H1 (cell line): ENCODE results near the gene HNRNPAB. TPM values are rescaled to one million over a fixed set of nuclear protein-coding genes. Genes with fewer than 3 reads are reported as not detected.

ENCODE experiments used
- CTCF ChIA-PET: fragments of 300-600 bp; sonication (Branson Sonifier 250); formaldehyde crosslinking; loops from one replicate; lab custom pipeline; 2021; ENCODE audit not compliant: partially characterized antibody; lab: Charles Lee
- POLR2A ChIA-PET: fragments of 300-600 bp; sonication (Branson Sonifier 250); formaldehyde crosslinking; loops from one replicate; lab custom pipeline; 2021; ENCODE audit warnings: inconsistent platforms; ENCODE audit not compliant: partially characterized antibody; lab: Charles Lee
- DNase-seq, 2 experiments: peaks; one replicate each; pipeline versions ENCODE4 v3.0.0 to v3.0.0-alpha.2; 2010 to 2022; ENCODE audit warnings: low spot score in 2 of 2, low read depth in 1 of 2, mixed read lengths in 1 of 2
- FAIRE-seq: peaks from 2 replicates; lab custom pipeline; 2011; peaks lifted over from hg19 to GRCh38; lab: Jason Lieb, UNC
- H2AFZ ChIP-seq: 2 replicates; pipeline ENCODE4 v1.8.1; 2012; ENCODE audit warnings: low read length, inconsistent platforms
- H2AK5ac ChIP-seq: 2 replicates; pipeline ENCODE4 v1.6.1; 2013; ENCODE audit warnings: low read depth, low read length
- H2BK120ac ChIP-seq: replicated peaks from 2 replicates; pipeline ENCODE3; 2013; ENCODE audit warnings: low read depth, low read length, inconsistent platforms
- H2BK12ac ChIP-seq: 2 replicates; pipeline ENCODE4 v1.6.1; 2013; ENCODE audit warnings: low read depth, low read length
- H2BK15ac ChIP-seq: 2 replicates; pipeline ENCODE4 v1.6.1; 2013; ENCODE audit warnings: low read length
- H2BK20ac ChIP-seq: 2 replicates; pipeline ENCODE4 v1.6.1; 2013; ENCODE audit warnings: low read length
- H2BK5ac ChIP-seq: 2 replicates; pipeline ENCODE4 v1.6.1; 2013; ENCODE audit warnings: low read depth, low read length
- H3K14ac ChIP-seq: 2 replicates; pipeline ENCODE4 v1.6.1; 2013; ENCODE audit warnings: inconsistent platforms; ENCODE audit not compliant: insufficient read length
- H3K18ac ChIP-seq: 2 replicates; pipeline ENCODE4 v1.6.1; 2013; ENCODE audit warnings: low read length; ENCODE audit errors: extremely low read depth
- H3K23ac ChIP-seq: 2 replicates; pipeline ENCODE4 v1.6.1; 2013; ENCODE audit warnings: inconsistent platforms; ENCODE audit not compliant: insufficient read length
- H3K23me2 ChIP-seq: 2 replicates; pipeline ENCODE4 v1.6.1; 2013; ENCODE audit warnings: low read depth, low read length
- H3K27ac ChIP-seq: 2 replicates; pipeline ENCODE4 v1.6.1; 2011; ENCODE audit warnings: low read depth, low read length, inconsistent platforms
- H3K27me3 ChIP-seq, 4 experiments: replicated peaks in 1 of 4; 1 replicate in 1 of 4; 2 replicates in 3 of 4; pipeline versions ENCODE4 v1.6.1 to v1.8.1; 2011 to 2013; ENCODE audit warnings: low read length in 3 of 4, mild to moderate bottlenecking in 3 of 4, inconsistent platforms in 2 of 4, mixed read lengths in 2 of 4, moderate library complexity in 1 of 4; ENCODE audit not compliant: control insufficient read depth in 3 of 4, insufficient read depth in 3 of 4; ENCODE audit errors: extremely low read depth in 1 of 4
- H3K36me3 ChIP-seq, 4 experiments: 2 replicates each; pipeline versions ENCODE4 v1.6.1 to v1.8.1; 2011 to 2013; ENCODE audit warnings: mild to moderate bottlenecking in 4 of 4, low read length in 3 of 4, moderate library complexity in 2 of 4, control low read depth in 1 of 4, inconsistent platforms in 1 of 4; ENCODE audit not compliant: insufficient read depth in 4 of 4, control insufficient read depth in 2 of 4
- H3K4ac ChIP-seq: replicated peaks from 2 replicates; pipeline ENCODE3; 2013; ENCODE audit warnings: low read length, low read depth, mixed read lengths, inconsistent platforms; ENCODE audit not compliant: insufficient read length
- H3K4me1 ChIP-seq, 4 experiments: replicated peaks in 1 of 4; 1 replicate in 1 of 4; 2 replicates in 3 of 4; pipeline versions ENCODE4 v1.6.1 to v1.8.1; 2011 to 2013; ENCODE audit warnings: low read length in 3 of 4, inconsistent platforms in 2 of 4, mixed read lengths in 1 of 4; ENCODE audit not compliant: insufficient read depth in 4 of 4, control insufficient read depth in 3 of 4
- H3K4me2 ChIP-seq, 2 experiments: 2 replicates each; pipeline versions ENCODE4 v1.6.1 to v1.8.1; 2011 to 2013; ENCODE audit warnings: low read depth in 2 of 2, low read length in 2 of 2, control low read depth in 1 of 2, inconsistent platforms in 1 of 2, mild to moderate bottlenecking in 1 of 2; ENCODE audit not compliant: insufficient read depth in 1 of 2
- H3K4me3 ChIP-seq, 4 experiments: fragments of 200-600, 300-600 bp in 1 of 4; sonication (generic), shearing (Covaris generic), sonication (Bioruptor Twin) in 1 of 4; 2 replicates each; pipeline versions ENCODE4 v1.5.1 to v1.8.1; 2011 to 2016; ENCODE audit warnings: low read length in 4 of 4, low read depth in 3 of 4, control low read depth in 2 of 4, inconsistent platforms in 2 of 4, mild to moderate bottlenecking in 2 of 4, mixed read lengths in 1 of 4, moderate library complexity in 1 of 4; ENCODE audit not compliant: insufficient read depth in 2 of 4; ENCODE audit errors: extremely low read depth in 1 of 4
- H3K56ac ChIP-seq: replicated peaks from 2 replicates; pipeline ENCODE3; 2013; ENCODE audit warnings: low read depth, mild to moderate bottlenecking, mixed read lengths, low read length, inconsistent platforms; ENCODE audit not compliant: insufficient read length
- H3K79me1 ChIP-seq: 2 replicates; pipeline ENCODE4 v1.6.1; 2013; ENCODE audit warnings: low read depth, low read length, control low read depth
- H3K79me2 ChIP-seq, 2 experiments: 2 replicates each; pipeline versions ENCODE4 v1.6.1 to v1.8.1; 2012 to 2013; ENCODE audit warnings: low read length in 2 of 2, mild to moderate bottlenecking in 2 of 2, inconsistent platforms in 1 of 2; ENCODE audit not compliant: insufficient read depth in 2 of 2, control insufficient read depth in 1 of 2
- H3K9ac ChIP-seq, 4 experiments: replicated peaks in 1 of 4; 1 replicate in 1 of 4; 2 replicates in 3 of 4; pipeline versions ENCODE4 v1.6.1 to v1.8.1; 2011 to 2013; ENCODE audit warnings: low read depth in 3 of 4, low read length in 3 of 4, control low read depth in 2 of 4, mild to moderate bottlenecking in 2 of 4, moderate library complexity in 2 of 4, inconsistent platforms in 1 of 4; ENCODE audit errors: extremely low read depth in 1 of 4
- H3K9me3 ChIP-seq, 2 experiments: 2 replicates each; pipeline versions ENCODE4 v1.6.1 to v1.8.1; 2012 to 2013; ENCODE audit warnings: mild to moderate bottlenecking in 2 of 2, moderate library complexity in 2 of 2, control low read depth in 1 of 2, inconsistent platforms in 1 of 2, low read depth in 1 of 2, low read length in 1 of 2, mixed read lengths in 1 of 2; ENCODE audit not compliant: insufficient read depth in 2 of 2
- H4K20me1 ChIP-seq, 2 experiments: replicated peaks in 1 of 2; 2 replicates each; pipeline versions ENCODE3 to v1.8.1; 2011 to 2013; ENCODE audit warnings: inconsistent platforms in 2 of 2, low read length in 2 of 2, mild to moderate bottlenecking in 1 of 2; ENCODE audit not compliant: insufficient read depth in 2 of 2, control insufficient read depth in 1 of 2
- H4K5ac ChIP-seq: 2 replicates; pipeline ENCODE4 v1.6.1; 2013; ENCODE audit warnings: low read length, low read depth, mixed read lengths, inconsistent platforms; ENCODE audit not compliant: insufficient read length
- H4K8ac ChIP-seq: 2 replicates; pipeline ENCODE4 v1.8.0; 2013; ENCODE audit warnings: mild to moderate bottlenecking, moderate library complexity, low read length, inconsistent platforms; ENCODE audit not compliant: insufficient read depth; ENCODE audit errors: extremely low read depth
- H4K91ac ChIP-seq: replicated peaks from 2 replicates; pipeline ENCODE3; 2013; ENCODE audit warnings: low read length, mixed read lengths, inconsistent platforms; ENCODE audit not compliant: insufficient read length
- BCL11A ChIP-seq, 2 experiments: IDR thresholded peaks; one replicate each; pipeline ENCODE4 v1.6.1; 2011; ENCODE audit warnings: low read depth in 2 of 2, low read length in 2 of 2, mild to moderate bottlenecking in 2 of 2
- CHD2 ChIP-seq: IDR thresholded peaks from 2 replicates; pipeline ENCODE4 v1.6.1; 2012; ENCODE audit warnings: low read length, improper control_type of control experiment
- CTCF ChIP-seq, 3 experiments: IDR thresholded peaks; 1 replicate in 2 of 3; 2 replicates in 1 of 3; pipeline versions ENCODE4 v1.5.1 to v1.6.1; 2011; ENCODE audit warnings: low read length in 3 of 3, mild to moderate bottlenecking in 3 of 3, inconsistent platforms in 2 of 3, low read depth in 1 of 3, moderate library complexity in 1 of 3; ENCODE audit not compliant: insufficient read depth in 1 of 3; ENCODE audit errors: control extremely low read depth in 1 of 3
- KDM1A ChIP-seq: fragments of 200-600, 300-600 bp; sonication (generic); IDR thresholded peaks from 2 replicates; pipeline ENCODE4 v1.7.1; 2016; ENCODE audit warnings: mild to moderate bottlenecking, low read length, borderline replicate concordance
- MAFK ChIP-seq: IDR thresholded peaks from 2 replicates; pipeline ENCODE4 v1.6.1; 2012; ENCODE audit warnings: low read depth, mild to moderate bottlenecking, improper control_type of control experiment, low read length
- MAX ChIP-seq: IDR thresholded peaks from 2 replicates; pipeline ENCODE4 v1.6.1; 2012; ENCODE audit warnings: inconsistent platforms
- PHF8 ChIP-seq: fragments of 200-600 bp; sonication (generic); conservative IDR thresholded peaks from 2 replicates; pipeline ENCODE4 v1.7.1; 2012; ENCODE audit warnings: low read depth, mild to moderate bottlenecking, inconsistent platforms, low read length, moderate library complexity
- POLR2A ChIP-seq, 2 experiments: IDR thresholded peaks; 1 replicate in 1 of 2; 2 replicates in 1 of 2; pipeline ENCODE4 v1.6.1; 2011; ENCODE audit warnings: low read depth in 2 of 2, low read length in 2 of 2, mild to moderate bottlenecking in 2 of 2; ENCODE audit errors: control extremely low read depth in 1 of 2
- POU5F1 ChIP-seq: IDR thresholded peaks from 2 replicates; pipeline ENCODE4 v1.6.1; 2011; ENCODE audit warnings: low read depth, mild to moderate bottlenecking, low read length, moderate library complexity
- SAP30 ChIP-seq: fragments of 300-600 bp; sonication (generic); IDR thresholded peaks from 2 replicates; pipeline ENCODE4 v1.7.1; 2012; ENCODE audit warnings: low read length, moderate library complexity, mild to moderate bottlenecking, inconsistent platforms; ENCODE audit not compliant: insufficient read depth, insufficient replicate concordance
- SIN3A ChIP-seq, 2 experiments: IDR thresholded peaks in 1 of 2; conservative IDR thresholded peaks in 1 of 2; 2 replicates each; pipeline ENCODE4 v1.6.1; 2011 to 2012; ENCODE audit warnings: low read length in 2 of 2, improper control_type of control experiment in 1 of 2, low read depth in 1 of 2, mild to moderate bottlenecking in 1 of 2
- SIX5 ChIP-seq: IDR thresholded peaks from 2 replicates; pipeline ENCODE4 v1.6.1; 2011; ENCODE audit warnings: mild to moderate bottlenecking, low read depth, low read length
- WGBS, 2 experiments: shearing (Covaris generic) in 1 of 2; methylation state at CpG; one replicate each; pipeline versions ENCODE4 v1.1.6 to v1.1.7; 2013 to 2015; ENCODE audit warnings: low lambda C conversion rate in 2 of 2, mixed read lengths in 2 of 2, inconsistent platforms in 1 of 2, low coverage in 1 of 2, missing lambda C conversion rate in 1 of 2; ENCODE audit not compliant: insufficient replicate concordance in 2 of 2, insufficient coverage in 1 of 2, insufficient read length in 1 of 2; ENCODE audit errors: extremely low coverage in 1 of 2, missing lambda C conversion rate in 1 of 2; 5-methylcytosine and 5-hydroxymethylcytosine counted together
- polyA plus RNA-seq, 7 experiments: library from polyadenylated mRNA; depleted of rRNA in 3 of 7; stranded (reverse) in 5 of 7; unstranded in 2 of 7; fragments of >200 nt in 5 of 7; fragments of 200-250 nt in 2 of 7; gene quantifications; 1 replicate in 5 of 7; 2 replicates in 1 of 7; 4 replicates in 1 of 7; pipeline versions ENCODE4 v1.2.1 to v1.2.3, GENCODE V29; 2011 to 2013; ENCODE audit warnings: missing spikeins in 2 of 7, mixed read lengths in 2 of 7
- total RNA-seq: library from RNA; stranded (reverse); fragmentation: NEBNext Ultra II Directional; extraction: Animal tissue kit (Norgen Biotek cat#: 25700); gene quantifications from 2 replicates; pipeline ENCODE4 v1.2.1, GENCODE V29; 2021

Gene HNRNPAB
- total and polyA plus RNA-seq, 2 of the 8 experiments (the other 6 are each of a cell fraction or from before 2014, with no cell fraction given) = 373 to 563 TPM

GRCh38 chr5:178257650-178258049 is 53.3 kb downstream of the HNRNPAB start:
- Histone ChIP-seq H4K8ac (no peak overlapping the region), H3K14ac (no peak overlapping the region), H3K23ac (no peak overlapping the region), H2BK5ac (no peak overlapping the region), H2BK20ac (no peak overlapping the region), H2BK15ac (no peak overlapping the region), H3K56ac (no peak overlapping the region), H3K4me1 (peaks cover 0 to 3% (median 1%) of the 10 kb centered on the region in 4 experiments; a peak in 3 of 7 replicates), H4K20me1 (no peaks in the 10 kb centered on the region), H3K9me3 (no peaks in the 10 kb centered on the region), H3K4me3 (no peak overlapping the region), H3K27me3 (no peaks in the 10 kb centered on the region; a peak in 1 of 7 replicates), H3K27ac (no peak overlapping the region), H3K36me3 (no peaks in the 10 kb centered on the region), H3K23me2 (no peaks in the 10 kb centered on the region), H3K18ac (no peak overlapping the region), H2AFZ (no peak overlapping the region), H3K4ac (no peak overlapping the region), H3K4me2 (no peak overlapping the region), H3K79me2 (no peaks in the 10 kb centered on the region), H3K79me1 (no peaks in the 10 kb centered on the region), H2BK12ac (no peak overlapping the region), H4K91ac (no peak overlapping the region), H2BK120ac (no peak overlapping the region), H2AK5ac (no peak overlapping the region), H4K5ac (no peak overlapping the region), H3K9ac (no peak overlapping the region)
- ChIA-PET CTCF (interaction anchor here (0.8 kb wide), 1 partner anchor 180 kb away, joined by 4 read pairs; no protein-coding TSS in a partner anchor), POLR2A (no interaction called here)
- DNase-seq (no peak), FAIRE-seq (no peak)
- WGBS, 2 experiments = 93% methylated on average over 4 of the region's 4 CpGs; no CpG with 5 or more reads in 1 of the 2 experiments
- TF ChIP-seq MAX (no peak), BCL11A (IDR thresholded peaks at IDR 0.05; ENCODE audit: low read depth in 2 of 2, low read length in 2 of 2) (no peak), KDM1A (no peak), POU5F1 (no peak), CHD2 (no peak), SIX5 (no peak), CTCF (IDR thresholded peaks at IDR 0.05; ENCODE audit: control extremely low read depth in 1 of 3, insufficient read depth in 1 of 3, low read depth in 1 of 3, low read length in 3 of 3) (no peak), SAP30 (no peak), SIN3A (conservative IDR thresholded peaks at IDR 0.05 in 1 of 2, IDR thresholded peaks at IDR 0.05 in 1 of 2; ENCODE audit: low read depth in 1 of 2, low read length in 2 of 2) (no peak), POLR2A (IDR thresholded peaks at IDR 0.05; ENCODE audit: control extremely low read depth in 1 of 2, low read depth in 2 of 2, low read length in 2 of 2) (no peak), MAFK (no peak), PHF8 (no peak)
